K562 (cell line): ENCODE measurements around the gene RETREG2. TPM values are rescaled to one million over a fixed set of nuclear protein-coding genes. Genes with fewer than 3 reads are reported as not detected.

Experiments
- HEY1 ChIP-seq: fragments of 250-450 bp; sonication (Bioruptor Pico); IDR thresholded peaks from 2 replicates; pipeline ENCODE4 v1.5.0; 2020; ENCODE audit warnings: mild to moderate bottlenecking, moderate library complexity, borderline replicate concordance
- HMGN3 ChIP-seq: IDR thresholded peaks from 2 replicates; pipeline ENCODE4 v1.6.1; 2011; ENCODE audit warnings: borderline replicate concordance, low read depth, mild to moderate bottlenecking, mixed read lengths, low read length; ENCODE audit not compliant: insufficient read length; ENCODE audit errors: extremely low read depth
- RAD21 ChIP-seq, 2 experiments: fragments of 250-450 bp in 1 of 2; fragments of 450-650 bp in 1 of 2; sonication (Bioruptor Pico) in 1 of 2; formaldehyde crosslinking in 1 of 2; IDR thresholded peaks in 1 of 2; conservative IDR thresholded peaks in 1 of 2; 2 replicates each; pipeline versions ENCODE4 v1.4.0 to v1.8.0; 2020 to 2022; ENCODE audit warnings: mild to moderate bottlenecking in 2 of 2, moderate library complexity in 1 of 2
- SRSF1 ChIP-seq: fragments of 200-400 bp; formaldehyde crosslinking; IDR thresholded peaks from 2 replicates; pipeline ENCODE4 v1.6.1; 2017; ENCODE audit warnings: mild to moderate bottlenecking, low read depth, low read length, moderate library complexity
- ZBTB17 ChIP-seq: fragments of 450-650 bp; formaldehyde crosslinking; IDR thresholded peaks from 2 replicates; pipeline ENCODE4 v1.4.0; 2020; ENCODE audit warnings: mild to moderate bottlenecking
- ZFX ChIP-seq: sonication (generic); formaldehyde crosslinking; IDR thresholded peaks from 2 replicates; pipeline ENCODE4 v1.8.0; 2022; ENCODE audit warnings: mild to moderate bottlenecking, missing genetic modification reagents, moderate library complexity
- polyA plus RNA-seq, 8 experiments: library from polyadenylated mRNA; depleted of rRNA in 4 of 8; stranded (reverse) in 5 of 8; unstranded in 3 of 8; fragments of >200 nt; fragmentation: Nextera tagmentation in 2 of 8; fragmentation: Illumina TruSeq in 1 of 8; extraction: Ambion mirVana in 2 of 8; extraction: Trizol in 1 of 8; gene quantifications; 2 replicates each; pipeline versions ENCODE4 v1.2.1 to v1.2.3, GENCODE V29; 2011 to 2014; ENCODE audit warnings: inconsistent platforms in 1 of 8, missing spikeins in 1 of 8
- total RNA-seq, 7 experiments: library from RNA; depleted of rRNA in 6 of 7; stranded (reverse); fragments of >200 nt in 6 of 7; fragmentation: Illumina TruSeq in 2 of 7; extraction: Trizol in 2 of 7; gene quantifications; 2 replicates each; pipeline versions ENCODE4 v1.2.1 to v1.2.3, GENCODE V29; 2011 to 2021; ENCODE audit warnings: low replicate concordance in 1 of 7
- TF ChIP-seq, protein P1 (sequence below): fragments of 450-650 bp; IDR thresholded peaks from 2 replicates; pipeline ENCODE4 v1.6.1; 2018; ENCODE audit not compliant: partially characterized antibody
- TF ChIP-seq, protein P2 (sequence below): sonication (generic); formaldehyde crosslinking; IDR thresholded peaks from 2 replicates; pipeline ENCODE4 v1.8.1; 2023; ENCODE audit warnings: mild to moderate bottlenecking, missing genetic modification reagents
- TF ChIP-seq, protein P3 (sequence below): IDR thresholded peaks from 2 replicates; pipeline ENCODE4 v1.6.1; 2012; ENCODE audit warnings: low read depth, low read length, improper control_type of control experiment, borderline replicate concordance

RETREG2 gene
- total and polyA plus RNA-seq, 9 of the 15 experiments (the other 6 are each of a cell fraction or from before 2014, with no cell fraction given), result 4.9 to 40.1 (median 19.2) TPM

DNA sequence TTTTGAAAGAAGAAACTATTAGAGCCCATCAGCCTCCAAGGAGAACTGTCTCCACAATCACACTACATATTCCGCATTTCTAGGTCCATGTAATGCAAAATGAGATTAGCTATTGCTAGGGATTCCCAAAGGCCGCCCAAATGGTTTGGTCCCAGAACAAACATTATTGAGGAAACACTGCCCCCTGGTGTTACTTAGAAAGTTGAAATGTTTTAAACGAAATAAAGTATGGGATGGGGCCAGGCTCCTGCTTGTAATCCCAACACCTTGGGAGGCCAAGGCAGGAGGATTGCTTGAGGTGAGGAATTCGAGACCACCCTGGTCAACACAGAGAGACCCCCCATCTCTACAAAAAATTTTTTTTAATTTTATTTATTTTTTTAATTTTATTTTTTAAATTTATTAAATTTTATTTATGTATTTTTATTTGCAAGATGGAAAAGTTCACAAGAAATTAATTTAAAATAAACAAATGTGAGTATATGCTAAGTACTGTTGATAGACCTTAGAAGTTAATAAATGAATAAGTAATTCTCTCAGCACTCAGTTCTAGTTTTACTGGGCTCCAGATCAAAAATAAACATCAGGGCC lies 22.9 kb upstream of the RETREG2 start (continued):
- TF ChIP-seq, protein P1, sequence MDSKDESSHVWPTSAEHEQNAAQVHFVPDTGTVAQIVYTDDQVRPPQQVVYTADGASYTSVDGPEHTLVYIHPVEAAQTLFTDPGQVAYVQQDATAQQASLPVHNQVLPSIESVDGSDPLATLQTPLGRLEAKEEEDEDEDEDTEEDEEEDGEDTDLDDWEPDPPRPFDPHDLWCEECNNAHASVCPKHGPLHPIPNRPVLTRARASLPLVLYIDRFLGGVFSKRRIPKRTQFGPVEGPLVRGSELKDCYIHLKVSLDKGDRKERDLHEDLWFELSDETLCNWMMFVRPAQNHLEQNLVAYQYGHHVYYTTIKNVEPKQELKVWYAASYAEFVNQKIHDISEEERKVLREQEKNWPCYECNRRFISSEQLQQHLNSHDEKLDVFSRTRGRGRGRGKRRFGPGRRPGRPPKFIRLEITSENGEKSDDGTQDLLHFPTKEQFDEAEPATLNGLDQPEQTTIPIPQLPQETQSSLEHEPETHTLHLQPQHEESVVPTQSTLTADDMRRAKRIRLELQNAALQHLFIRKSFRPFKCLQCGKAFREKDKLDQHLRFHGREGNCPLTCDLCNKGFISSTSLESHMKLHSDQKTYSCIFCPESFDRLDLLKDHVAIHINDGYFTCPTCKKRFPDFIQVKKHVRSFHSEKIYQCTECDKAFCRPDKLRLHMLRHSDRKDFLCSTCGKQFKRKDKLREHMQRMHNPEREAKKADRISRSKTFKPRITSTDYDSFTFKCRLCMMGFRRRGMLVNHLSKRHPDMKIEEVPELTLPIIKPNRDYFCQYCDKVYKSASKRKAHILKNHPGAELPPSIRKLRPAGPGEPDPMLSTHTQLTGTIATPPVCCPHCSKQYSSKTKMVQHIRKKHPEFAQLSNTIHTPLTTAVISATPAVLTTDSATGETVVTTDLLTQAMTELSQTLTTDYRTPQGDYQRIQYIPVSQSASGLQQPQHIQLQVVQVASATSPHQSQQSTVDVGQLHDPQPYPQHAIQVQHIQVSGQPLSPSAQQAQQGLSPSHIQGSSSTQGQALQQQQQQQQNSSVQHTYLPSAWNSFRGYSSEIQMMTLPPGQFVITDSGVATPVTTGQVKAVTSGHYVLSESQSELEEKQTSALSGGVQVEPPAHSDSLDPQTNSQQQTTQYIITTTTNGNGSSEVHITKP, result peak; percentile 90
- TF ChIP-seq SRSF1 (no peak), RAD21 (CRISPR knock-in tag; conservative IDR thresholded peaks at IDR 0.05 in 1 of 2, IDR thresholded peaks at IDR 0.05 in 1 of 2) (peak; percentile 80 to 84), ZBTB17 (CRISPR knock-in tag) (no peak), HEY1 (no peak), HMGN3 (no peak), ZFX (CRISPR knock-in tag) (no peak)
- TF ChIP-seq, protein P2, sequence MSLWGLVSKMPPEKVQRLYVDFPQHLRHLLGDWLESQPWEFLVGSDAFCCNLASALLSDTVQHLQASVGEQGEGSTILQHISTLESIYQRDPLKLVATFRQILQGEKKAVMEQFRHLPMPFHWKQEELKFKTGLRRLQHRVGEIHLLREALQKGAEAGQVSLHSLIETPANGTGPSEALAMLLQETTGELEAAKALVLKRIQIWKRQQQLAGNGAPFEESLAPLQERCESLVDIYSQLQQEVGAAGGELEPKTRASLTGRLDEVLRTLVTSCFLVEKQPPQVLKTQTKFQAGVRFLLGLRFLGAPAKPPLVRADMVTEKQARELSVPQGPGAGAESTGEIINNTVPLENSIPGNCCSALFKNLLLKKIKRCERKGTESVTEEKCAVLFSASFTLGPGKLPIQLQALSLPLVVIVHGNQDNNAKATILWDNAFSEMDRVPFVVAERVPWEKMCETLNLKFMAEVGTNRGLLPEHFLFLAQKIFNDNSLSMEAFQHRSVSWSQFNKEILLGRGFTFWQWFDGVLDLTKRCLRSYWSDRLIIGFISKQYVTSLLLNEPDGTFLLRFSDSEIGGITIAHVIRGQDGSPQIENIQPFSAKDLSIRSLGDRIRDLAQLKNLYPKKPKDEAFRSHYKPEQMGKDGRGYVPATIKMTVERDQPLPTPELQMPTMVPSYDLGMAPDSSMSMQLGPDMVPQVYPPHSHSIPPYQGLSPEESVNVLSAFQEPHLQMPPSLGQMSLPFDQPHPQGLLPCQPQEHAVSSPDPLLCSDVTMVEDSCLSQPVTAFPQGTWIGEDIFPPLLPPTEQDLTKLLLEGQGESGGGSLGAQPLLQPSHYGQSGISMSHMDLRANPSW (CRISPR knock-in tag), result no peak
- TF ChIP-seq, protein P3, sequence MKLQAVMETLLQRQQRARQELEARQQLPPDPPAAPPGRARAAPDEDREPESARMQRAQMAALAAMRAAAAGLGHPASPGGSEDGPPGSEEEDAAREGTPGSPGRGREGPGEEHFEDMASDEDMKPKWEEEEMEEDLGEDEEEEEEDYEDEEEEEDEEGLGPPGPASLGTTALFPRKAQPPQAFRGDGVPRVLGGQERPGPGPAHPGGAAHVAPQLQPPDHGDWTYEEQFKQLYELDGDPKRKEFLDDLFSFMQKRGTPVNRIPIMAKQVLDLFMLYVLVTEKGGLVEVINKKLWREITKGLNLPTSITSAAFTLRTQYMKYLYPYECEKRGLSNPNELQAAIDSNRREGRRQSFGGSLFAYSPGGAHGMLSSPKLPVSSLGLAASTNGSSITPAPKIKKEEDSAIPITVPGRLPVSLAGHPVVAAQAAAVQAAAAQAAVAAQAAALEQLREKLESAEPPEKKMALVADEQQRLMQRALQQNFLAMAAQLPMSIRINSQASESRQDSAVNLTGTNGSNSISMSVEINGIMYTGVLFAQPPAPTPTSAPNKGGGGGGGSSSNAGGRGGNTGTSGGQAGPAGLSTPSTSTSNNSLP, result 0 out of 2 replicates have a peak, but pooled peaks have one; percentile 25
